Activated CD8-positive, alpha-beta memory T cell treated with anti-CD3 and anti-CD28 coated beads for 1 hour (primary cell): ENCODE measurements around the gene ACADVL.
A peak's percentile ranks its signal among the peaks of the same experiment; 100 is the strongest.
"Not testable (repeated sequence)": the region's sequence is repeated elsewhere in the genome, so short reads cannot be mapped to it uniquely, and the experiment has no call there.

Source experiments
- DNase-seq, 2 donors: peaks; one replicate each; pipeline ENCODE4 v3.0.0-alpha.2; 2020; ENCODE audit warnings: low read depth in 1 of 2; ENCODE audit errors: extremely low read depth in 1 of 2

Gene ACADVL

DNA sequence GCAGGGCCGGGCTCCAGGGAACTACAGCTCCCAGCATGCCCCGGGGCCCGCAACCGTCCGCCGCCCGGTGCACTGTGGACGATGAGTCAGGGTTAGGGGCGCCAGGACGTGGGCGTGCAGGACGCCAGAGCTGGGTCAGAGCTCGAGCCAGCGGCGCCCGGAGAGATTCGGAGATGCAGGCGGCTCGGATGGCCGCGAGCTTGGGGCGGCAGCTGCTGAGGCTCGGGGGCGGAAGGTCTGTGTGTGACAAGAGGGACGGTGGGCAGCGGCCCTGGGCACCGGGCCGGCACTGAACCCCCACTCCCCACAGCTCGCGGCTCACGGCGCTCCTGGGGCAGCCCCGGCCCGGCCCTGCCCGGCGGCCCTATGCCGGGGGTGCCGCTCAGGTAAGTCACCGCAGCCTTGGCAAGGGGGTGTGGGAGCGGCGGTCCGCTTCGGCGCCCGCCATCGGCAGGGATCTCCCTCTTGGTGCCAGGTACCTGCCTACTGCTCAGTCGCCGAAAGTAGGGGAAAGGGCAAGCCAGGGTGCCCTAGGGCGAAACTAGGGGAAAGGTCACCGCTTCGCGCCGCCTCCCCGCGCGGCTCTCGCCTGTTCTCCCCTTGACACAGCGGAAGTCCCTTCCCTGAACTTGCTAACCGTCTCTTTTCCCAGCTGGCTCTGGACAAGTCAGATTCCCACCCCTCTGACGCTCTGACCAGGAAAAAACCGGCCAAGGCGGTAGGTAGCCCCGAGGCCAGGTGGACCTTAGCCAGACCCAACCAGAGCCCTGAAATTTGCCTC lies at the start of gene ACADVL, which contains the start of gene DLG4:
Gene ACADVL (plus strand): TSS at position 127 of the 781 bp plus-strand sequence. CDS start 47 bp downstream, at position 174.
Gene DLG4 (minus strand): TSS at position 25 of the 781 bp plus-strand sequence.
- DNase-seq = peak in 1 of 2 donors; percentile 65

DNA sequence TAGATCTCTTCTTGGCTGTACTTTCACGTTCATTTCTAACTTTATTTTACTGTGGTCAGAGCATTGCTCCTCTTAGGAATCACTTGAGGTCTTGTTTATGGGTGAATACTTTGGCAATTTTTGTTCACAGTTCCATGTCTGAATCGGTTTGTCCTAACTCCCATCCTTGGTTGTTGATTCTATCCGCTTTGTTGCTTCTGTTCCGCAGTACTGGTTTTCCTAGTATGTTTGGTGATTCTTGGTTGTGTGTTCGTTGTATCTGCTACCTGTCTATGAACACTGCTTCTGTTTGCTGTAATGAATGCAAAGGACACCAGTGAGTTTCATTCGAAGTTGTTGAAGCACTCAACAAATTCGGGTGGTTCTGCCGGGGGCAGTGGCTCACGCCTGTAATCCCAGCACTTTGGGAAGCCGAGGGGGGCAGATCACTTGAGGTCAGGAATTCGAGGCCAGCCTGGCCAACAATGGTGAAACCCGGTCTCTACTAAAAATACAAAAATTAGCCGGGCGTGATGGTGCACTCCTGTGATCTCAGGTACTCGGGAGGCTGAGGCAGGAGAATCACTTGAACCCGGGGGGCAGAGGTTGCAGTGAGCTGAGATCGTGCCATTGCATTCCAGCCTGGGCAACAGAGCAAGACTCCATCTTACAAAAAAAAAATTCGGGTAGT lies 47.1 kb upstream of the ACADVL start:
- not testable (repeated sequence) for DNase-seq

DNA sequence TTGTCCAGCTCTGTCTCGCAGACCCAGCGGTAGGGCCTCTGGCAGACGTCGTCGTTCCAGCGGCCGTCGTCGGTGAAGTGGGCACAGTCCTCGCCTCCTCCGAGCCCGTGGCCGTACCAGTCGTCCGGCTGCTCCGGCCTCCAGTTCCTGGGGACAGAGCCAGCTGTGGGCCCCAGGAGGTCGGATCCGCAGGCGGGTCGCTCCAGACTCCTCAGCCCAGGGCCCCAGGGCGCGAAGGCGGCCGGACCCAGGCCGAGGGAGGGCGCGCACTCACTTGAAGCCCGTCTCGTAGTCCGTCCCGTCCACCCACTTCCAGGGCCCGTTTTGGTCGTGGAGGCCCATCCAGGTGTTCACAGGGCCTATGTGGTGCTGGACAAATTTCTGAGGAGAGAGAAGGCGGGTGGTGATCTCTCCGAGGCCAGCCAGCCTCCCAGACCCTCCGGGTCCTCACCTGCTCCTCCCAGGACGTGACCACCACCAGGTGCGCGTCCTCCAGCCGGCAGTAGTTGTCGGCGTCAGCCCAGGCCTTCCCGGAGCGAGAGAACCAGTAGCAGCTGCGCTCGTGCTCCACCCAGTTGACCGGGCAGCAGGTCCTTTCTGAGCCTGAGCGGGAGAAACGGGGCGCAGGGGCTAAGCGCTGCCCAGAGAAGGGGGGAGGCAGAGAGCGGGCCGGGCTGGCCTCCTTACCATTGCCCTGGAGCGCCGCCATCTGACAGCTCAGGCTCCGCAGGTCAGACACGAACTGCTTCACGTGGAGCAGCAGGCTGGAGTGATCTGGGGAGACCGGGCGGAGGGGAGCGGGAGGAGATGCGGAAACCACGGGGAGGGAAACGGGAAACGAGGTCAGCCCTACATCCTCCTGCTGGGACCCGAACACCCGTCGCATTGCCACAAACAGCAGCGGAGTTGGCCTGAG lies 45.8 kb upstream of the ACADVL start:
- DNase-seq = peak in 1 of 2 donors; percentile 17

DNA sequence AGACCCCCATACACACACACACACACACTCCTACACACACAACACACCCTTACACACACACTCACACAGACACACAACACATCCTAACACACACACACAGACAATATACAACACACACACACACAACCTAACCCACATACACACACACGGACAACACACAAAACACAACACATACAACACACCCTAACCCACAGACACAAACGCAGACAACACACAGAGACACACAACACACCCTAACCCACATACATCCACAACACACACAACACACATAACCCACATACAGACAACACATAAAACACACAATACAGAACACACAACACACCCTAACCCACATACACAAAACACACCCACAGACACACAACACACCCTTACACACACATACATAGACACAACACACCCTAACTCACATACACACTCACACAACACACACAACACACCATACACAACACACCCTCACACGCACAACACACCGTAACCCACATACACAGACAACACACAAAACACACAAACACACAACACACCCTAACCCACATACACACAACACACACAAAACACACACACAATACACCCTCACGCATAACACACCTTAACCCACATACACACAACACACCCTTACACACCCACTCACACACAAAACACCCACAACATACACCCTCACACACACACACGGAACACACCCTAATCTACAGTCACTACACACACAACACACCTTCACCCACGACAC lies 45.0 kb upstream of the ACADVL start:
- no peak for DNase-seq

DNA sequence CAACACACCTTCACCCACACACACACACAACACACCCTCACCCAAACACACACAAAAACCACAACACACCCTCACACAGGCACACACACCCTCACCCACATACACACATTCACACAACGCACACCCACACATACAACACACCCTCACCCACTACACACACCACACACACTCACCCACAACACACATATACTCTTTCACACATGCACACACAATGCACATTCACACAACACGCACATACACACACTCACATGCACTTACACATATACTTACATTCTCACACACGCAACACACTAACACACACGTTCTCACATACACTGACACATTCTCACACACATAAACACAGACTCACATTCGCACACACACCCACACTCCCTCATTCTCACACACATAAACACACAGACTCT lies 44.4 kb upstream of the ACADVL start:
- no peak for DNase-seq

DNA sequence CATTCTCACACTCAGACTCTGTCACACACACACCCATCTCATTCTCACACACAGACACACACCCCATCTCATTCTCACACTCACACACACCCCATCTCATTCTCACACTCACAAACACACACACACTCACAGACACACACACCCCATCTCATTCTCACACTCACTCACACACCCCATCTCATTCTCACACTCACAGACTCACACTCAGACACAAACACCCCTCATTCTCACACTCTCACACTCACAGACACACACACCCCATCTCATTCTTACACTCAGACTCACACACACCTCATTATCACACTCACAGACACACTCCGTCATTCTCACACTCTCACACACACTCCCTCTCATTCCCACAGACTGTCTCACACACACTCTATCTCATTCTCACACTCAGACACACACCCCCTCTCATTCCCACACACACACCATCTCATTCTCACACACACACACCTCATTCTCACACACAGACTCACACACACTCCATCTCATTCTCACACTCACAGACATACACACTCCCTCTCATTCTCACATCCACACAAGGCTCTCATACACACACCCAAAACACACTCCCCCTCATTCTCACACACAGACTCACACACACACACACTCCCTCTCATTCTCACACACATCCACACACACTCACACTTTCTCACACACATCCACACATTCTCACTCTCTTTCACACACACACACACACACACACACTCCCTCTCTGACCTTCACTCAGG lies 43.5 kb upstream of the ACADVL start:
- DNase-seq = no peak

DNA sequence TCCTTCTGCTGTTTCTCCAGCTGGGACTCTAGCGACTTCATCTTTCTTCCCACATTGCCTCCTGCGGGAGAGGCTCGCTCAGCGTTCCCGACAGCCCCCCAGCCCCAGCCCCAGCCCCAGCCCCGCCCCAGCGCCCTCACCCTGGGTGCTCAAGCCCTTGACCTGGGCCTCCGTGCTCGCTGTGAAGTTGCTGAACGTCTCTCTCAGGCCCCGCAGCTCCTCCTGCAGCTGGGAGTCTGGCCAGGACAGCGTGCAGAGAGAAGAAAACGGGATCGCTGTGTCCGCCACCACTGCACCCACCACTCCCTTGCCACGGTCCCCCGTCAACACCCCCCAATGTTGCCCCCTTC lies 42.9 kb upstream of the ACADVL start:
- DNase-seq = no peak

DNA sequence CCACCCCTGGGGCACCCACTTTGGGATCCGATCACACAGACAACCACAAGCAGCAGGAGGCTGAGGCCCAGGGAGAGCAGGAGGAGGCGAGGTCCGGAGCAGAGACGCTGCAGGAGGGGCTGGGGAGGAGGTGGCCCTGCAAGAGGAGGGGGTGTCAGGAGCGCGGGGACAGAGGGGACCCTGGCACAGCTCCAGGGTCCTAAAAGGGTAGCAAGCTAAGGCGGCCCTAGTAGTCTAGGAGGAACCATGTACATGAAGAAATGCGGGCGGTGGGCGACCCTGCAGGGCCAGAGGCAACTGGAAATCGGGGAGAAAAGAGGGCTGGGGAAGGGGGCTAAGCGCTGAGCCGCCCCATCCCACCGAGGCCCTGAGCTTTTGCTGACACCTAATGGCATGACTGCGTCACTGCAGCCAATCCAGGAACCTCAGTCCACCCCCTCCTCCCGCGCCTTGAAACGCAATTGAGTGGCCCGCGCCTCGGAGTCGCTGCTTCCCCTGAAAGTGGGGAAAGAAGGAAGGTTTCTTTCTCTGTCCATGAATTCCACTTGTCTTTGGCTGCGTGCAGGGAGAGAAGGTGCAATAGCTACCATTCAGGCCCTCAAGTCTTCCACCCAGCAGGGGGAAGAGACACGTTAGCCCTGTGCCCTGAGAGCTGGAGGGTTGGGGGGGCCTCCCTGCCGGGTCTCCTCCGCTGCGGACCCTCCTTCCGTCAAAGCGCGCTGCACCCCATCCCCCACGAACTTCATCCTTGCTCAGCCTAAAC lies 42.4 kb upstream of the ACADVL start:
- peak; percentile 14 to 35 for DNase-seq

DNA sequence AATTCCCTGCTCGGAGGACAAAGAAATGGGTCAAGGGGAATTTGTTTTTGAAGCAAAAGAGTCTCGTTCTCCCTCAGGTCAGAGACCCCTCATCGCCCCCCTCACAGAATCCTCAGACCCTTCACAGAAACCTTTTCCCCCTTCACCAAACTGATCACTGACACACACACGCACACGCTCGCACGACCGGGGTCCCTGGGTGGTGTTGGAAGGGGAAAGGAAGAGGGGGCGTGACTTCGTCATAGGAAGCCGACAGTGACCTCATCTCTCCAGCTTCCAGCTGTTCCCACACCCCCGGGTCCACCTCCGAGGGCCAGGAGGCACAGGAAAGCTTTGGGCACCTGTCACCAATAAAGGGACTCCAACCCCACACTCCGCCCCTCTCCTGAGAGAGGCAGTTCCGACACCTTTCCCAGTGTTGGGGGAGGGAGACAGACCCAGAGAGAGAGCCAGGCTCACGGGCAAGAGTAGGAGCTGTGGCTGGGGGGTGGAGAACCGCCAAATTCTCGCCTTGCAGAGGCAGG lies 41.7 kb upstream of the ACADVL start:
- no peak for DNase-seq

DNA sequence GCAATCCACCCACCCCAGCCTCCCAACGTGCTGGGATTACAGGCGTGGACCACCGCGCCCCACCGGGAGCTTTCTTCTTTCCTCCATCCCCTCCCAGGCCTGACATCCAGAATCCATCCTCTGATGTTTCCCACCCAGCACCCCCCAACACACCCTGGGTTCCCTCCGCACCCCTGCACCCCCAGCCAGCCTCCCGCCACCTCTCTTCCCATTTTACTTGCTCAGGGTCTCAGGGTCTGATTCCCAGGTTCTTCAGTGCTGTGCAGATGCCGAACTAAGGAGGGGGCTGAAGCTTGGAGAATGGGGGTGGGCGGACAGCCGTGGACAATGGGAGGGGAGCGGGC lies 40.8 kb upstream of the ACADVL start:
- no peak for DNase-seq

DNA sequence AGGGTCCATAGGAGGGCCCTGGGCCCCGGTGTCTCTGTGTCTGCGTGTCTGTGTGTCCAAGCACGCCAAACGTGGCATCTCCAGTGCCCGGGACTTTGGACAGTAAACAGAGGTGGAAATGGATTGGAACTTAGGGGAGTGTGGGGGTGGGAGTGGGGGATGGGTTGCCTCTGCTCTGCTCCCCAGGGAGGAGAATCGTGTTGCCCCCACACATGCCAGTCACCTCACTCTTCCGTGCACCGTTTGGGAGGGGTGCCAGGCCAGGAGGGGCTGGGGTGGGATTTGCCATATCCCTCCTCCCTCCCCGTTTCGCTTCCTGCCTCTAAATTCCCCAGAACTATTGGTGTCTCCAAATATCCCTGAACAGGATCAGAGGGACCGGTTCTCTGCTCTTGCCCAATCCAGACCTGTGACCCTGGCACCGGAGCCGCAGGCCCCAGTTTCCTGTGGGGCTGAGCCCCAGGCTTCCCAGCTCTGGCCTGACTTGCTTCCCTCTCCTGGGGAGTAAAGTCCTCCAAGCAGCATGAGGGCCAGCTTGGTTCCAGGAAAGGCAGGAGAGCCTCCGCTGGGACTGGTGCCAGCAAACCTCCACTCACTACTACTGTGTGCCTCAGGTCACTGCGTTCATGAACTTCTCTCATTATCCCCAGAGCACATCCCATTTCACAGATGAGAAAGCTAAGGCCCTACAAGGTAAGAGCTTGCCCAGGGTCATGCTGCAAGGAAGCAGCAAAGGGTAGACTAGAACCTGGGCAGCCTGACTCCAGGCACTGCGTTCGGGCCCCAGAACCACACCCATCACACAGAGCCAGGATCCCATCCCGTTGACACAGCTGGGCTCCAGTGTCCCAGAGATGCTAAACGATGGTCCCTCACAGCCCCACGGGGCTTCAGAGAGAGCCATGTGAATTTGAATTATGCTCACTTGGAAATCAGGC lies 40.2 kb upstream of the ACADVL start, which contains the start of gene ASGR1:
Gene ASGR1 (minus strand): TSS at position 54 of the 938 bp plus-strand sequence. CDS start 807 bp downstream, outside the sequence.
- no peak for DNase-seq

DNA sequence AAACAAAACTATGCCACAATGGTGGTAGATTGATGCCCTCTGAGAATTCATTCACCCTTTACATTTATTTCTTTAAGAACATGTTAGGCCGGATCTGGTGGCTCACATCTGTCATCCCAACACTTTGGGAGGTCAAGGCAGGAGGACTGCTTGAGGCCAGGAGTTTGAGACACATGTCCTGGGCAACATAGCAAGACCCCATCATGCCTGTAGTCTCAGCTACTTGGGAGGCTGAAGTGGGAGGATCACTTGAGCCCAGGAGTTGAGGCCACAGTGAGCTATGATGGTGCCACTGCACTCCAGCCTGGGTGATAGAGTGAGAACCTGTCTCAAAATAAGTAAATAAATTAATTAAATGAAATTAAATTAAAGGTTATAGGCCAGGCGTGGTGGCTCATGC lies 37.6 kb upstream of the ACADVL start:
- not testable (repeated sequence) for DNase-seq

DNA sequence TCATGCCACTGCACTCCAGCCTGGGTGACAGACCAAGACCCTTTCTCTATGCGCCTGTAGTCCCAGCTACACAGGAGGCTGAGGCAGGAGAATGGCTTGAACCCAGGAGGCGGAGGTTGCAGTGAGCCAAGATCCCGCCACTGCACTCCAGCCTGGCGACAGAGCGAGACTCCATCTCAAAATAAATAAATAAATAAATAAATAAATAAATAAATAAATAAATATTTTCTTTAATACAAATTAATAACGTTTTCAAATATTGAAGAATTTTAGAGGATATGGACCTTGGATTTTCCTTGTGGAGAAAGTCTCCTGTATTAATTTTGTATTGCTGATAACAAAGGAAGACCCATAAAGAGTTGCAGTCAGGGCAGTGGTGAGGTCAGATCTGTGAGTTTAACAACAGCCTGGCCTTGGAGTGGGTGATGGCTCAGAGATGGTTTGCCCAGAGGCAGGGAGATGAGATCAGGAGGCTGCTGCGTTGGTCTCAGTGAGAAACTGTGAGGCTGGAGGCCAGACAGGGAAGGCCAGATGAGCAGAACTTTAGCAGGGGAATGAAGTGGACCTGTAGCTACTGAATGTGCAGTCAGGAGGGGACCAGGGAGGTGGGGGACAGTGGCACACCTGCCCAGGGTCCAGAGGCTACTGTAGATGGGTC lies 36.2 kb upstream of the ACADVL start:
- no peak for DNase-seq

DNA sequence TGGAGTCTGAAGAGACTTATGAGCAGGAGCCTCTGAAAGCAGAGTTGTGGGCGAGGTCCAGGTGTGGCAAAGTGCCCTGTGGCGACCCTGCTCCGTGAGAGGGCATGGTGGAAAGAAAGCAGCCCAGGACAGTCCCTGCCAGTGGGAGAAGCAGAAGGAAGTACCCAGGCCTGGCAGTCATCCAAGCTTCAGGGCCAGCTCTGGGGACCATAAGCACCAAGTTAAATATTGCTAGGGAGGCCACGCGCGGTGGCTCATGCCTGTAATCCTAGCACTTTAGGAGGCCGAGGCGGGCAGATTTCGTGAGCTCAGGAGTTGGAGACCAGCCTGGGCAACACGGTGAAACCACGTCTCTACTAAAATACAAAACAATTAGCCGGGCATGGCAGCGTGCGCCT lies 35.6 kb upstream of the ACADVL start:
- no peak for DNase-seq

DNA sequence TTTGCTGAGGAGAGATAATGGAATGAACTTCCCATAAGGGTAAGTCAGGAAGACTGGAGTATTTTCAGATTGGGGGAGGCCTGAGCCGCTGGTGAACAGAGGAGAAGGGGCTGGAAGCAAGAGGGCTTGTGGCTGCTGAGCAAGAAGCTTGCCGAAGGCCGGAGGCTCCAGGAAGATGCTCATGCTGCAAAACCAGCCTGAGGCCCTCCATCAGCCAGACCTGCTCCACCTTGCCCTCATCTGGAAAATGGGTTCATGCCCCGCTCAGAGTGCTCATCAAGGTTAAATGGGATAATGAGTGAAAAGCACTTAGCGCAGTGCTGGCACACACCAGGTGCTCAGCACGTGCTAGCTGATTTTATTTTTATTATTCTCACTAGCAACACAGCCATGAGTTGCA lies 35.1 kb upstream of the ACADVL start:
- no peak for DNase-seq

DNA sequence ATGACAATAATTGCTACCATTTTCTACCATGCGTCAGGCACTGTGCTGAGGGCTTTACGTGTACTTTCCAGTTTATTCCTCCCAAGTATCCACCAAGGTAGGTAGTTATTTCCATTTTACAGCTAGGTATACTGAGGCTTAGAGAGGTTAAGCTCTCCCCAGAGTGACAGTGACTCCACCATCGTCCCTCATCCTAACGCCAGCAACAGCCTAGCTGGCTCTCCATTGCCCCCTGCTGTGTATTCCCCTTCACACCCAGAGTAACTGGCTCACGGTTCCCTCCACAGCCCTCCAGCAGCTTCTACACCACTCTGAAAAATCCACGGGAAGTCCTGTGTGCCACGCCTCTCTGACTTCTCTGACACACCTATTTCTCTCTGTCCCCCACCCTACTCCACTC lies 33.5 kb upstream of the ACADVL start:
- DNase-seq = no peak

DNA sequence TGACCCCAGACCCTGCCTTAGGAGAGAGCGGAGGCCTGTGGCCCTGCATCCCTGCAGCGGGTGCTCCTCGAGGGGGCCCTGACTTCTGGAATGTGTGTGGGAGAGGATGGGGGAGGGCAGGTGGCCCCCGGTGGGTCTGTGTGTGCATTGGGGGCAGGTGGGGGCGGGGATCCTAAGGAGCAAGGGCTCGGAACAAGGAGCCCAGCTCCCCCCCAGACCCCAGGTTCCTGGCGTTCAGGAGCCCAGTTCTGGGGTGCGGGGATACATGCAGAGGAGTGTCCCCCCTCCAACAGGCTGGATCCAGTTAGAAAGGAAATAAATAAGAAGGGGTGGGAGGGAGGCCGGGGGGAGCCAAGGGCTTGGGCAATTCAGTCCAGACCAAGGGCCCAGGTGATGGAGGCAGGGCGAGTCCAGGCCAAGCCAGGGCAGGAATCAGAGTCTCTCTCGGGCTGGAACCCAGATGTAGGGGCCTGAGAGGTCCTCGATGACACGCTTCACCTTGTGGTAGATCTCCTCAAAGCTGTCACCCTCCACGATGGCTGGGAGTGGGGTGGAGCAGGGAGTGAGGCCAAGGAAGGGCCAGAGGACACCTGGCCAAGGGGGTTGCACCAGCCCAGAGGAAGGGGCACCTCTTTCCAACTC lies 29.3 kb upstream of the ACADVL start:
- DNase-seq = no peak
